Myocyte (in vitro differentiated cells): ENCODE data around the gene KDM5C. TPM values are rescaled to one million over a fixed set of nuclear protein-coding genes. Genes with fewer than 3 reads are reported as not detected.

ENCODE experiments used
- DNase-seq: peaks from one replicate; pipeline ENCODE4 v3.0.0-alpha.2; 2012; ENCODE audit warnings: low read depth
- total RNA-seq: library from RNA; depleted of rRNA; stranded (reverse); fragments of >200 nt; gene quantifications from 2 replicates; pipeline ENCODE4 v1.2.3, GENCODE V29; 2014

KDM5C gene
- total RNA-seq, 1 donor from 2014 or later: 71.4 TPM

DNA sequence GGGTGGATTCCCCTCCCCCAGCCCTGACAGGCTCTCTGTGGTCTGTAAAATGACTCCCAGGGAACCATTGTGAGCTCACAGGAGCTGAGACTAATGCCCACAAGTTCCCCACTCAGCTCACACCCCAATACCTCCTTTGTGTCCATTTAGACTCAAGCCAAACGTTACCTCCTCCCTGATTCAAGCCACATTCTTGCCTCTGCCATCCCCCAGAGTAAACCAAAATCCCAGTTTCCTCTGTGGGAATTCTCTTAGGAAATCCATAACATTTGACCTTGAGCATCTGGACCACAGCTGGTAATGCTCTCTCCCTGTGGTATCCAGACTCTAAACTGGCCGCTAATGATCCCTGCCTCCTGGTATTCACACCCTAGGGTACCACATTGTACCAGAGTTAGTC lies 26.3 kb upstream of the KDM5C start:
- DNase-seq: peak; percentile 21

DNA sequence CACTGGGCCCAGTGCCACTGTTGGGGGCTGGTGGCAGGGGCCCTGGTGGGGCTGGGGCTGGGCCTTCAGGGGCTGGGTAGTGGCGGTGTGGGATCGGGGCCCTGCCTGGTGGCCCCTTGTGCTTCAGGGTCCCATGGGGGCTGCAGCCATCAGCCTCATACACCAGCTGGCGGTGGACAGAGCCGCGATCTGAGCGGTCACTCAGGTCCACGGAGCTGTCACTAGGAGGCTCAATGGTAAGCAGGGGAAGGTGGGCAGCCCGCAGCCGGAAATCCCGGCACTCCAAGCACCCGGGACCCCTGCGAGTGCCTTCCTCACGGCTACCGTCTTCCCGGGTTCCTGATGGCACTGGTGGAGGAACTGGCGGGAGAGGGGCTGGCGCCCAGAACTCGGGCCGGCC lies 25.5 kb upstream of the KDM5C start:
- no peak for DNase-seq

GRCh38 chrX:53249408-53250042 lies 24.5 kb upstream of the KDM5C start:
- no peak for DNase-seq

DNA sequence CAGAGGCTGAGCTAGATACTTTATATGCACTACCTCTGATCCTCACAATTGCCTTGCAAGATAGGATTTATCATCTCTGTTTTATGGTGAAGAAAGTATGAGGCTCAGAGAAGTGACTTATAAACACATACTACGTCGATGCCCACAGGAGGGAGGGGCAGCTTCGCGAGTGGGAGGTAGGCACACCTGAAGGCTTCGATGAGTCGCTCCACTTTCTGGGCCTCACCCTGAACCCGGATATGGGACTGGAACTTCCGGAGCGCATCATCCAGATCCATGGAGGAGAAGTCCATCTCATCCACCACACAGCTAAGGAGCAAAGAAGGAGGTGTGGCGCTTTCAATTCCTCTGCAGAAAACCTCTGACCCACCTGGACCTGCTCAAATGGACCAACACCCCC lies 22.9 kb upstream of the KDM5C start:
- DNase-seq: no peak

DNA sequence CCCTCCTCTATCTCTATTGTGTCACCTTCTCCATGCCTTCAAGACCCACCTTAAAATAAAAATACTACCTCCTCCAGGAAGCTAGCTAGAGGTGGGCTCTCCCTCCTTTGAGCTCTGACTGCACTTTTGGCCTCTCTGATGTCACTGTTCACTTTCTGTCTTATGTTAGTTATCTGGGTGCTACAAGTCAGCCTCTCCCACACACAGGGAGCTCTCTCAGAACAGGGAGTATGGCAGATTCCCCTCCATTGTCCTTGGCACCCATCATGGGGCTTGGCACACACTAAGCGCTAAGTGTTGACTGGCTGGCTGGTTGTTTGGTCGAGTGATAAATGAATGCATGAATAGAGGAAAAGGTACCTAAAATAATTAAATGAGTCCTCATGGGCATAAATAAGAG lies 21.2 kb upstream of the KDM5C start:
- DNase-seq: no peak

DNA sequence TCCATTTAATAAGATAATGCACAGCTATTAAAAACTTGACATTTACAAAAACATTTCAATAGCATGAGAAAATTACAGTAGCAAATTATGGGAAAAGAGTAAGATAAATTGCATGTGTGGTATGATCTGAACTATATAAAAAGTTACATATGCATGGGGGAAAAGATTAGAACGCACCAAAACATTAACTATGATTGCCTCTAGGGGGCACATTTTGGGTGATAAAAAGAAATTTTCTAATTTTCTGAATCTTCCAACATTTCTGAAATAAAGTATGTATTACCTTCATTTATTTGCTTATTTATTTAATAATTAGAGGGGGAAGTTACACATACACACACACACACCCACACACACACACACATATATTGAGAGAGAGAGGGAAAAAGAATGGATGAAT lies 19.6 kb upstream of the KDM5C start:
- DNase-seq: no peak

- no peak for DNase-seq
Observed at GRCh38 chrX:53242310-53242709, 17.3 kb upstream of the KDM5C start.

GRCh38 chrX:53241558-53241957 lies 16.6 kb upstream of the KDM5C start:
- DNase-seq: no peak

GRCh38 chrX:53239474-53239873 lies 14.5 kb upstream of the KDM5C start:
- DNase-seq: no peak

- DNase-seq: no peak
Observed at GRCh38 chrX:53237056-53237455, 12.0 kb upstream of the KDM5C start.

DNA sequence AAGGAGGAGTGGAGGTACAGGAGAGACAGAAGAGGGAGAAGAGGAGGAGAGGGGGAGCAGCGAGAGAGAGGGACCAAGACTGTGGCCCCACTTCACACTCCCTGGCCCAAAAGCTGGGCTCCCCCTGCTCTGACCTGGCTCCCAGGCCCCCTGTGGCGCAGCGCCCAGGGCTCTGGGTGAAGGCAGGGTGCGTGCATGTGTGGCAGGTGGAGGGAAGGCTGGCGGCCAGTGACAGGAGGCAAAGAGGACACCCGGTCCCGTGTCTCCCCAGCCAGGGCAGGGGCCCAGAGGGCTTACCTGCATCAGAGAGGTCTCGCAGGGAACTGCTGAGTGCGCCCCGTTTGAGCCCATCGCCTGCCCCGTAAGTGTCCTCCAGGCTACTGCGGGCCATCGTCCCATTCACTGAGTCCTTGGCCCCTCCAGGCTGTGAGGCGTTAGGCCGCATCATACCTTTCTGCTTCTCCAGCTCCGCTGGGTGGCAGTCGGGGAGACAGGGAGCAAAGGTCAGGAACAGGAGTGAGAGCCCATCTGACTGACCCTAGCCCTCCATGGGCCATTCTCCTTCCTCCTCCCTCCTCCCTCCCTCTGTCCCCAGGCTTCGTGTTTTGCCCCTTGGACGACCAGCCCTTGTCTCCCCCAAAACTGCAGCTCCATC lies 11.1 kb upstream of the KDM5C start:
- DNase-seq: no peak

DNA sequence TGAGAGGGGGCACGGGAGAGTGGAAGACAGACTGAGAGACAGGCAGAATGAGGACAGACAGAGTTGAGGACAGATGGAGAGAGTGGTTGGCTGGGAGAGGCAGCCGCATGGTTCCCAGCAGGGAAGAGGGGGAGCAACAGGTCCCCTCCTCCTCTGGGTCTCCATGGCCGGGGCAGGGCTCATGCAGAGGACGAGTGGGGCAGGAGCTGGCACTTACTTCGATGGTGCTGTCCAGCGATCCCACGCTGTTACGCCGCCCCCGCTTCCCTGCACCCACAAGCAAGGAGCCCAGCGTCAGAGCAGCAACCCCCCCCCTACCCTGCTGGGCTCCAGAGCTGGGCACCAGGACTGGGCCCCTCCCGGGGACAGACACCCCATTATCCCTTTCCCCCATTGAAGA lies 10.6 kb upstream of the KDM5C start:
- DNase-seq: no peak

GRCh38 chrX:53234484-53234883 lies 9.5 kb upstream of the KDM5C start:
- no peak for DNase-seq

DNA sequence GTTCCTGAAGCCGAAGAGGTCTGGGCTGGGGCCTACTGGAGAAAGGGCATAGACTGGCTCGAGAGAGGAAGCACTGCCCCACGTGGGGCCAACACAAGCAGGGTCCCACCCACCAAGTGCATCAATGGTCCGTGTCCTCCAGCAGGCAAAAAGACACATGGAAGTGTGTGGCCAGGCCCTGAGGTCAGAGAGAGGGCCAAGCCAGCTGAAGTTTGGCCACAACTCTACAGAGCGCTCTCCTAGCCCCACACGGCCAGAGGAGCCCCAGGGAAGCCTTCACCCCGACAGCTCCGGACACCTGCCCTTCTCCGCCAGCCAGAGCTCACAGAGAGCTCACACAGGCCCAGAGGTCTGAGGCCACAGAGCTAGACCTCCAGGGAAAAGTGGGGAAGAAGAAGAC lies 8.5 kb upstream of the KDM5C start:
- no peak for DNase-seq

DNA sequence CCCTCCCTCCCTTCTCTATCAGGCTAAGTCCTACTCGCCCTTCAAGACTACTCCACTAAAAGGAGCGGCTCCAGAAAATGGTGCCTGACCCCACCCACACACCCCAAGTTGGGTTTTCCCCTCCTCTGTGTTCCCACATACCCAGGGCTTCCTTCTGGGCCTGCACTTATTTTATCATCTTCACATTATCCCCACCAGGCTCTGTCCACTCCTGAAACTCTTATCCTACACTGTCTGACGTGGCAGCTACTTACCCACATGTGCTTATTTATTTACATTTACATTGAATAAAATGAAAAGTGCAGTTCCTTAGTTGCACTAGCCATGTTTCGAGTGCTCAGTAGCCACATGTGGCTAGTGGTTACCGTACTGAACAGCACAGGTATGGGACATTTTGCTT lies 5.1 kb upstream of the KDM5C start:
- no peak for DNase-seq

- DNase-seq: no peak
Observed at GRCh38 chrX:53227224-53227765, 2.3 kb upstream of the KDM5C start.

GRCh38 chrX:53223955-53224859 lies 800 bp downstream of the KDM5C start:
- peak; percentile 1 for DNase-seq

DNA sequence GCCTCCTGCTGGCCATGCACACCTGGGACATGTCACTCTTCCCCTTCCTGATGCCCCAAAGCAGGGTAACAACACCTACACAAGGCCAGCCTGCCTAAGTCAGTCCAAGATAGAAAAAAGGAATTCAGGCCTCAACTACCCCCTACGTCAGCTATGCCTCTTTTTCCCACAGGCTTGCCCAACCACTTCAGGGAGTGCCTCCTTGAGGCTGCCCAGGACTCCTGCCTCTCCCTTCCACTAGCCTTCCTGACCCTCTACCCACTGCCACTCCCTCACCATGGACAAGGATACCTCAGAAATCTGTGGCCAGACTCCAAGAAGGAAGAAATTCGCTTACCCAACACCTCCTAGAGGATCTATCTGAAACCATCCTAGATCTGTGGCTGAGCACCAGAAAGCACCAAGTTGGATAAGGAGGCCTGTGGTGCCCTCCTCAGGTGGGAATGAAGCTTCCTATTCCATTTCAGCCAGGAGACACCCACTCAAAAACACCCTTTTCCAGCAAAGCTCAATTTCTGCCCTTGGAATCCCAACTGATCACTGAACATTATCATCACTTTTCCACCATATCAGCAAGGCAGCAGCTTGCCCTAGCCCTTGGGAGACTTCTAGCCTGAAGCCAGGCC lies 1.8 kb downstream of the KDM5C start:
- peak; percentile 17 for DNase-seq

DNA sequence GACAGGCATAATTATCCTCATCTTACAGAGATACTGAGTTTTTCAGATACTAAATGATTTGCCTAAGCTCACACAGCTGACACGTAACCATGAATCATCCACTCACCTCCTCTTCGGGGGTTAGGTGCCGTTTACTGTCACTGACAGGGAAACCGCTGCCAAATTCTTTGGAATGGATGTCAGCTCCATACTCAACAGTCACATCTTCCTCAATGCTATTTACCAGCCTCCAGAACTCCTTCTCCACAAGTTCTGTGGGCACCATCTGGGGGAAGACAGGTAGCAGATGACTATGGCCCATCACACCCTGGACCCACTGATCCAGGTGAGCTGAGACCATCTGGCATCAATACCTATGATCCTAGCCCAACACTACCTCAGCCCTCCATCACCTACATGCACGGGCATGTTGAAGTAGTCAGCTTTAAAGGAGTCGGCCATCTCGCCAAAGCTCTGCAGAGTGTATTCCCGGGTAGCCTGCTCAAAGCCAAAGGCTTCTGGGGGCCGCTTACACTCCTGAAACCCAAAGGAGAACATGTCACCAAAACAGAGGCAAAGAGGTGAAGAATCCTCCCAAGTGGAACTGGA lies 13.5 kb downstream of the KDM5C start:
- no peak for DNase-seq

DNA sequence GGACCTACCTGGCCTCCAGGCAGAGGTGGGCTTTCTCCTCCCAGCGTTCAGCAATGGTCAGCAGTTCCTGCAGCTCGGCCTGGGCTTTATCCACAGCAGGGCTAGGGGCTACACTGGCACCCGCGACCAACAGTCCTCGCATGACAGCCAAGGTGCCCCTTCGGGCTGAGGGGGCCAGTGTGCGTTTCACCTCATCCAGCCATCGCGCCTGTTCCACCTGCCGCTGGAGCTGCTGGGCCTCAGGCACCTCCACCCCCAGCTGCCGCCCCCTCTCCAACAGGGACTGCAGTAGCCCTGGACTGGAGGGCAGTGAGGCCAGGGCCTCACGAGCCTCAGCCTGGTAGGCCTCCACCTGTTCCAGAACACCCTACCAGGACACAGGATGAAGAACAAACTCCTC lies 28.3 kb downstream of the KDM5C start:
- DNase-seq: no peak

DNA sequence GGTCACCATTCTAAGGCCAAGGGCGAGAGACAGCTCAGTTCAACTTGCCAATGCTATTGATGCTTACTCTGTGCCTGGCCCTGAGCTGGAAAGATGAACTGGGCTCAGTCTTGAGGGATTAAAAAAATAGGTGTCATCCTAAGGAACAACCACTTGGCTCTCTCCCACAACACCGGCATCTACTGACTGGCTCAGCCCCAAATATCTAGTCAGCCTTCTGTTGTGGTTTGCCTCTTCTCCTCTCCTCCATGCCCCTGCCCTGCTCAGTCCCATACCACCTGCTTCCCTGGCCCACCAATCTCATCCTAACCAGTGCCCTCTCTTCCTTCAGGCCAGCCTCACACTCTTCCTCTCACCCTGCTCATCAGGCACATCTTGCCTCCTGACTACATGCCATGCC lies 29.6 kb downstream of the KDM5C start:
- peak; percentile 24 for DNase-seq
